ENCODE measurements around the gene PIK3CB. TPM values are rescaled to one million over a fixed set of nuclear protein-coding genes. Genes with fewer than 3 reads are reported as not detected.

The PIK3CB gene
- total RNA-seq, 1 experiment from 2014 or later: 29.7 TPM

- Histone ChIP-seq H3K9me3 (no peaks in the 10 kb centered on the region), H3K4me3 (ENCODE audit: low read depth, low read length) (no peak overlapping the region), H3K27me3 (replicated peaks; ENCODE audit: control insufficient read depth, insufficient read depth, low read length) (no peaks in the 10 kb centered on the region), H3K36me3 (ENCODE audit: control insufficient read depth, insufficient read depth, low read length) (no peaks in the 10 kb centered on the region), H3K4me1 (peaks cover 27% of the 10 kb centered on the region)
- no peaks in the 10 kb centered on the region for H3K9me3 Mint-ChIP-seq (ENCODE audit: unreplicated experiment)
- no peak for DNase-seq
- no TSS peak for BruUV-seq (replicated peaks)
- peaks cover 25% of the 10 kb centered on the region for H3K4me1 Mint-ChIP-seq (ENCODE audit: low read depth, unreplicated experiment)
- ChIA-PET CTCF (interaction anchor here (0.8 kb wide), 1 partner anchor 54 kb away, joined by 6 read pairs; no protein-coding TSS in a partner anchor), POLR2A (interaction anchor here (0.6 kb wide), 1 partner anchor 355 kb away, joined by 3 read pairs; no protein-coding TSS in a partner anchor)
- no peak for TF ChIP-seq CTCF (IDR thresholded peaks at IDR 0.05; ENCODE audit: insufficient read depth in 1 of 2, low read depth in 1 of 2, low read length in 1 of 2, severe bottlenecking in 1 of 2, unreplicated experiment in 1 of 2)
- intact Hi-C loops (cut with micrococcal nuclease; ENCODE audit: unreplicated experiment): loop anchor here (2.0 to 5.0 kb wide), 2 partner anchors 39 to 253 kb away; partner anchors contain the start of gene FAIM
- H3K27ac Mint-ChIP-seq (ENCODE audit: unreplicated experiment): peak overlapping the region; percentile 97
- H3K36me3 Mint-ChIP-seq (ENCODE audit: insufficient read depth, unreplicated experiment): peaks cover 12% of the 10 kb centered on the region
- no peak overlapping the region for H3K4me3 Mint-ChIP-seq (ENCODE audit: unreplicated experiment)
- H3K27me3 Mint-ChIP-seq (ENCODE audit: insufficient read depth, unreplicated experiment): no peaks in the 10 kb centered on the region
Observed at GRCh38 chr3:138861798-138862197, 27.1 kb upstream of the PIK3CB start.

GRCh38 chr3:138856799-138857198 lies 22.1 kb upstream of the PIK3CB start:
- Mint-ChIP-seq H3K36me3 (ENCODE audit: insufficient read depth, unreplicated experiment) (no peaks in the 10 kb centered on the region), H3K4me3 (ENCODE audit: unreplicated experiment) (no peak overlapping the region), H3K27ac (ENCODE audit: unreplicated experiment) (no peak overlapping the region), H3K27me3 (ENCODE audit: insufficient read depth, unreplicated experiment) (no peaks in the 10 kb centered on the region), H3K4me1 (ENCODE audit: low read depth, unreplicated experiment) (peaks cover 3% of the 10 kb centered on the region), H3K9me3 (ENCODE audit: unreplicated experiment) (no peaks in the 10 kb centered on the region)
- Histone ChIP-seq H3K9me3 (no peaks in the 10 kb centered on the region), H3K36me3 (ENCODE audit: control insufficient read depth, insufficient read depth, low read length) (no peaks in the 10 kb centered on the region), H3K27me3 (replicated peaks; ENCODE audit: control insufficient read depth, insufficient read depth, low read length) (no peaks in the 10 kb centered on the region), H3K4me1 (peaks cover 4% of the 10 kb centered on the region), H3K4me3 (ENCODE audit: low read depth, low read length) (no peak overlapping the region)
- ChIA-PET POLR2A (no interaction called here), CTCF (no interaction called here)
- DNase-seq: no peak
- TF ChIP-seq CTCF (IDR thresholded peaks at IDR 0.05; ENCODE audit: insufficient read depth in 1 of 2, low read depth in 1 of 2, low read length in 1 of 2, severe bottlenecking in 1 of 2, unreplicated experiment in 1 of 2): no peak
- intact Hi-C loops (cut with micrococcal nuclease; ENCODE audit: unreplicated experiment): no loop called here
- no TSS peak for BruUV-seq (replicated peaks)

DNA sequence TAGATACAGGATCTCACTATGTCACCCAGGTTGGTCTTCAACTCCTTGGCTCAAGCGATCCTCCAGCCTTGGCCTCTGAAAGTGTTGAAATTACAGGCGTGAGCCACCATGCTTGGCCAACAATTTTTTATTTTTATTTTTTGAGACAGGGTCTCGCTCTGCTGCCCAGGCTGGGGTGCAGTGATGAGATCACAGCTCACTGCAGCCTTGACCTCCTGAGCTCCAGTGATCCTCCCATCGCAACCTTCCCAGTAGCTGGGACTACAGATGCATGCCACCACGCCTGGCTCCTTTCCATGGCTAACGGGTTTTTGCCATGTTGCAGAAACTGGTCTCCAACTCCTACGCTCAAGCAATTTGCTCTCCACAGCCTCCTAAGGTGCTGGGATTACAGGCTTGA lies 20.2 kb upstream of the PIK3CB start:
- Mint-ChIP-seq H3K4me1 (ENCODE audit: low read depth, unreplicated experiment) (no peaks in the 10 kb centered on the region), H3K4me3 (ENCODE audit: unreplicated experiment) (no peak overlapping the region), H3K27ac (ENCODE audit: unreplicated experiment) (no peak overlapping the region), H3K27me3 (ENCODE audit: insufficient read depth, unreplicated experiment) (no peaks in the 10 kb centered on the region), H3K9me3 (ENCODE audit: unreplicated experiment) (no peaks in the 10 kb centered on the region), H3K36me3 (ENCODE audit: insufficient read depth, unreplicated experiment) (no peaks in the 10 kb centered on the region)
- Histone ChIP-seq H3K27me3 (replicated peaks; ENCODE audit: control insufficient read depth, insufficient read depth, low read length) (no peaks in the 10 kb centered on the region), H3K36me3 (ENCODE audit: control insufficient read depth, insufficient read depth, low read length) (no peaks in the 10 kb centered on the region), H3K9me3 (no peaks in the 10 kb centered on the region), H3K4me3 (ENCODE audit: low read depth, low read length) (no peak overlapping the region), H3K4me1 (no peaks in the 10 kb centered on the region)
- no peak for DNase-seq
- intact Hi-C loops (cut with micrococcal nuclease; ENCODE audit: unreplicated experiment): no loop called here
- POLR2A ChIA-PET: no interaction called here
- no TSS peak for BruUV-seq (replicated peaks)
- CTCF ChIA-PET: interaction anchor here (1.3 kb wide), 1 partner anchor 61 kb away, joined by 6 read pairs; no protein-coding TSS in a partner anchor
- no peak for TF ChIP-seq CTCF (IDR thresholded peaks at IDR 0.05; ENCODE audit: insufficient read depth in 1 of 2, low read depth in 1 of 2, low read length in 1 of 2, severe bottlenecking in 1 of 2, unreplicated experiment in 1 of 2)
